Measurements from ENCODE around the gene CCDC91.
"Not testable (repeated sequence)": the region's sequence is repeated elsewhere in the genome, so short reads cannot be mapped to it uniquely, and the experiment has no call there.

Gene CCDC91

GRCh38 chr12:28286352-28286751 is 96.1 kb downstream of the CCDC91 start:
- no peak for DNase-seq (ENCODE audit: low read depth in 2 of 3, low spot score in 1 of 3)

GRCh38 chr12:28290262-28290661 is 100.0 kb downstream of the CCDC91 start:
- no peak for DNase-seq (ENCODE audit: low read depth in 2 of 3, low spot score in 1 of 3)

- no peak for DNase-seq (ENCODE audit: low read depth in 2 of 3, low spot score in 1 of 3)
Observed at GRCh38 chr12:28292699-28293098, 102.4 kb downstream of the CCDC91 start.

- DNase-seq (ENCODE audit: low read depth in 2 of 3, low spot score in 1 of 3) = no peak
Observed at GRCh38 chr12:28294300-28294699, 104.0 kb downstream of the CCDC91 start.

- no peak for DNase-seq (ENCODE audit: low read depth in 2 of 3, low spot score in 1 of 3)
Observed at GRCh38 chr12:28296287-28296686, 106.0 kb downstream of the CCDC91 start.

- no peak for DNase-seq (ENCODE audit: low read depth in 2 of 3, low spot score in 1 of 3)
Observed at GRCh38 chr12:28303192-28303591, 112.9 kb downstream of the CCDC91 start.

- DNase-seq (ENCODE audit: low read depth in 2 of 3, low spot score in 1 of 3) = no peak
Observed at GRCh38 chr12:28306535-28306934, 116.3 kb downstream of the CCDC91 start.

GRCh38 chr12:28308891-28309290 is 118.6 kb downstream of the CCDC91 start:
- DNase-seq (ENCODE audit: low read depth in 2 of 3, low spot score in 1 of 3) = no peak

- DNase-seq (ENCODE audit: low read depth in 2 of 3, low spot score in 1 of 3) = no peak
Observed at GRCh38 chr12:28313631-28314030, 123.4 kb downstream of the CCDC91 start.

- no peak for DNase-seq (ENCODE audit: low read depth in 2 of 3, low spot score in 1 of 3)
Observed at GRCh38 chr12:28316049-28316448, 125.8 kb downstream of the CCDC91 start.

- DNase-seq (ENCODE audit: low read depth in 2 of 3, low spot score in 1 of 3) = no peak
Observed at GRCh38 chr12:28318273-28318672, 128.0 kb downstream of the CCDC91 start.

- no peak for DNase-seq (ENCODE audit: low read depth in 2 of 3, low spot score in 1 of 3)
Observed at GRCh38 chr12:28320353-28320752, 130.1 kb downstream of the CCDC91 start.

GRCh38 chr12:28327722-28328121 is 137.5 kb downstream of the CCDC91 start:
- no peak for DNase-seq (ENCODE audit: low read depth in 2 of 3, low spot score in 1 of 3)

GRCh38 chr12:28328967-28329366 is 138.7 kb downstream of the CCDC91 start:
- no peak for DNase-seq (ENCODE audit: low read depth in 2 of 3, low spot score in 1 of 3)

- DNase-seq (ENCODE audit: low read depth in 2 of 3, low spot score in 1 of 3) = not testable (repeated sequence)
Observed at GRCh38 chr12:28329727-28330126, 139.5 kb downstream of the CCDC91 start.

- DNase-seq (ENCODE audit: low read depth in 2 of 3, low spot score in 1 of 3) = not testable (repeated sequence)
Observed at GRCh38 chr12:28330232-28330631, 140.0 kb downstream of the CCDC91 start.

- no peak for DNase-seq (ENCODE audit: low read depth in 2 of 3, low spot score in 1 of 3)
Observed at GRCh38 chr12:28331130-28331529, 140.9 kb downstream of the CCDC91 start.

- DNase-seq (ENCODE audit: low read depth in 2 of 3, low spot score in 1 of 3) = no peak
Observed at GRCh38 chr12:28340261-28341045, 150.2 kb downstream of the CCDC91 start.

GRCh38 chr12:28343713-28344112 is 153.5 kb downstream of the CCDC91 start:
- DNase-seq (ENCODE audit: low read depth in 2 of 3, low spot score in 1 of 3) = no peak

GRCh38 chr12:28346567-28346966 is 156.3 kb downstream of the CCDC91 start:
- no peak for DNase-seq (ENCODE audit: low read depth in 2 of 3, low spot score in 1 of 3)

GRCh38 chr12:28349196-28349595 is 158.9 kb downstream of the CCDC91 start:
- no peak for DNase-seq (ENCODE audit: low read depth in 2 of 3, low spot score in 1 of 3)

GRCh38 chr12:28350502-28350901 is 160.2 kb downstream of the CCDC91 start:
- DNase-seq (ENCODE audit: low read depth in 2 of 3, low spot score in 1 of 3) = no peak

GRCh38 chr12:28351414-28351813 is 161.2 kb downstream of the CCDC91 start:
- DNase-seq (ENCODE audit: low read depth in 2 of 3, low spot score in 1 of 3) = no peak
